NCI-H146 (cell line): ENCODE measurements around the gene CYP26B1.

Experiments used
- DNase-seq: peaks from one replicate; lab custom pipeline; 2025; lab: John Stamatoyannopoulos, UW

The CYP26B1 gene

DNA sequence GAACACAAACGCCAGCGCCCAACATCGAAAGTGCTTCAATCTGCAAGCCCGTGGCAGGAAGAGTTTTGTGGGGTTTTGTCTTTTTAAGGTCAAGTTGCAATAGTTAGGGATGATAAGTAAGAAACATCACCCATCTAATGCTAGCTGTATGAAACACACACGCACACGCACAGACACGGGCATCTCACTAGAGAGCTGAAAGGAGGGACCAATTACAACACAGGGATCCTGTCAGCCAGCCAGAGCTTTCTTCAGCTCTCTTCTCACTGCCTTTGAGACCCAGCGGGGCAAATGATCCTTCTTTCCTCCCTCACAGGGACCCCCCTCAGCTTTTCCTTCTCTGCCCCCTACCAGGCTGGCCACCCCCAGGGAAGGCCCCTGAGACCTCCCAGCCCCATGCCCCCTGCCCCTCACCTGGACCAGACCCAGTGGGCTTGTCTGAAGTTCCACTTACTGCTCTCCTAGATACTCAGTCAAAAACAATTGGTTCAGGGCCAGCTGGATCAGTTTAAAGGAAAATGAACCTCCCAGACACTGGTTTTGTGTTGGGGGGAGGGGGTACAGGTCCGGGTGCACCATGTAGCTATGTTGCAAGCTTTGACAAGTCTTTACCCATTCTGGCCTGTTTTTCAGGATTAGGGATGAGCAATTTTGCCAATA is 17.9 kb downstream of the CYP26B1 start:
- DNase-seq: no peak

GRCh38 chr2:72128843-72129227 is 18.8 kb downstream of the CYP26B1 start:
- DNase-seq: no peak

DNA sequence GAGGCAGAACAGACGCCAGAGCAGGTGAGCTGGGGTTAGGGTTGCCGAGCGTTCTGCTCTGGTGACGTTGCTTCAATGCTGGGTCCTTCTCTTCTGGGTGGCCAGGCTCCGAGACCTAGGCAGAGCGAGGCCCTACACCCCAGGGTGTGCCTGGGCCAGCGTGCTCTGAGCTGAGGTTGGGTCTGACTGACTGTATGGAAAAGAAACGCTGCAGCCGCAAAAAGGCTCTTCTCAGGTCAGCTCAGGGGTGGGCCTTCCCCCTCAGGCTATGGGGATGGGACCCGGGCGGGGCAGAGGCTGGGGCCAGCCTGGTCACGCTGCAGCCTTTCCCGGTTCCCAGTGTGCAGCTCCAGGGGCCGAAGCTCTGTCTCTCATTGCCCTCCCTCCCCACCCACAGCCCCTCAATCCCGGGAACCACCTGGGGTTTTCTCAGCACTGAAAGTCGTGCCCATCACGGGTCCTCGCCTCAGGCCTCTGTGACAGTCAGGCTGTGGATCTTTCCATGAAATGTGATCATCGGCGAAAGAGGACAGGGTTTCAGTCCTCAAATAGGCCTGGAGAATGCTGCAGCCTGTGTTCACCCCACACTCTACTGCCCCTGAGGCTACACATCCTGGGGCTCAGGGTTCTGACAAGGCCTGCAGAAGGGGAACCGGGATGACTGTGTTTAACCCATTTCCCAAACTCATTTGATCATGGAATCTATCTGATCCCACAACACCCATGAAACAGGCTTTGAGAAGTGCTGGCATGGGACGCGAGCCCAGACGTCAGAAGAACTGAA is 19.4 kb downstream of the CYP26B1 start:
- DNase-seq: no peak

GRCh38 chr2:72127401-72128058 is 20.1 kb downstream of the CYP26B1 start:
- DNase-seq: no peak

- no peak for DNase-seq
Measured at GRCh38 chr2:72126186-72127100, 21.2 kb downstream of the CYP26B1 start.

GRCh38 chr2:72124376-72124775 is 23.3 kb downstream of the CYP26B1 start:
- no peak for DNase-seq

- DNase-seq: no peak
Measured at GRCh38 chr2:72121153-72121552, 26.5 kb downstream of the CYP26B1 start.

DNA sequence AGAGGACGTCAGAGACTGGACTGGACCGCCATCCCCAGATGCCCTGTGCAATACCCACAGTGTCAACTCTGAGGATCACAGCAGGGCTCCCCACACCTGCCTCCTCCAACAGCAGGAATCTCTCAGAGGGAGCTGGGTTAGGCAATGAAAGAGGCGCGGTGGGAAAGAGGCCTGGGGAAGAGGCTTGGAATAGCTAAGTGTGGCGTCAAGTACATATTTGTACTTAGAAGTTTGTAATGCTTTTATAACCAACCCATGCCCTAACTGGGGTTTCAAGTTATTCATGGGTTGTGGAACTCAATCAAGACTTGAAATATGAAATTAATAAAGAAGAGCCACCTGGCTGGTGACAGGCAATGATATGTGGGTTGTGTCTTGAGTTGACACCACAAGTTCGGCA is 28.7 kb downstream of the CYP26B1 start:
- DNase-seq: no peak

DNA sequence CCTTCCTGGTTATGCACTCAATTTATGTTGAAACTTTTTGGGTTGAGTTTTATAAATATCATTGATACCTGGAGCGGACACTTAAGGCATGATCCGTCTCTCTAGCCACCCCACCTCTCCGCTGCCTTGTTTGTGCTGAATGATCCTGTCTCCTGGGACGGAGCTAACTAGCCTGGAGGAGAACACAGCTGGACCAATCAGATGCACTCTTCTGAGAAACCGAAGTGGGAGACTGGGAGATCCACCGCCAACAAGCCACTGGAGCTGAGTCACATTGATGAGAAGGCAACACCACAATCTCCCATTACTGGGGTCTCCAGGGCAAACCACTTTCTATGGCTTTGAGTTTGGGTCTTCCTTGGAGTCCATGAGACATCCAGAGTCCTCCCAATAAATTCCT is 29.3 kb downstream of the CYP26B1 start:
- no peak for DNase-seq

- no peak for DNase-seq
Measured at GRCh38 chr2:72117718-72118117, 29.9 kb downstream of the CYP26B1 start.

- DNase-seq: no peak
Measured at GRCh38 chr2:72117029-72117428, 30.6 kb downstream of the CYP26B1 start.

DNA sequence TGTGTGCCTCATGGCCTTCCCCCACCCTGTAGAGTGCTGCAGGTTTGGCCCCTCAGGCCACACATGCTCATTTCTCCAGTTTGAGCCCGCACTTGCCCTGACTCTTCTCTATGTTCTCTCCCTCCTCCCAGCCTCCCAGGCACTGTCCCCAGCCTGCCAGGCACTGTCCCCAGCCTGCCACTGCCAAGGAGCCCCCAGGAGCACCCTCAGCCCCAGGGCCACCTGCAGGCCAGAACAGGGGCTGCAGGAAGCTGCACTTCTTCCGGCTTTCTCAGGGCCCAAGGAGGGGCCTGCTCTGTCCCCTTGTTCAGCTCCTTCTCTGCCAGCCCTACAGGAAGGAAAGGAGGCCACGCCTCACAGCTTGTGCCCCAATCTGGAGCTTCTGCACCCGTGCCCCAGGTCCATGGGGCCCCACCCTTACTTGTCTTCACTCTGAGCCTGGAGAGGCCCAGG is 31.6 kb downstream of the CYP26B1 start:
- DNase-seq: no peak

- DNase-seq: no peak
Measured at GRCh38 chr2:72115110-72116080, 32.3 kb downstream of the CYP26B1 start.

- no peak for DNase-seq
Measured at GRCh38 chr2:72114693-72115051, 33.0 kb downstream of the CYP26B1 start.

DNA sequence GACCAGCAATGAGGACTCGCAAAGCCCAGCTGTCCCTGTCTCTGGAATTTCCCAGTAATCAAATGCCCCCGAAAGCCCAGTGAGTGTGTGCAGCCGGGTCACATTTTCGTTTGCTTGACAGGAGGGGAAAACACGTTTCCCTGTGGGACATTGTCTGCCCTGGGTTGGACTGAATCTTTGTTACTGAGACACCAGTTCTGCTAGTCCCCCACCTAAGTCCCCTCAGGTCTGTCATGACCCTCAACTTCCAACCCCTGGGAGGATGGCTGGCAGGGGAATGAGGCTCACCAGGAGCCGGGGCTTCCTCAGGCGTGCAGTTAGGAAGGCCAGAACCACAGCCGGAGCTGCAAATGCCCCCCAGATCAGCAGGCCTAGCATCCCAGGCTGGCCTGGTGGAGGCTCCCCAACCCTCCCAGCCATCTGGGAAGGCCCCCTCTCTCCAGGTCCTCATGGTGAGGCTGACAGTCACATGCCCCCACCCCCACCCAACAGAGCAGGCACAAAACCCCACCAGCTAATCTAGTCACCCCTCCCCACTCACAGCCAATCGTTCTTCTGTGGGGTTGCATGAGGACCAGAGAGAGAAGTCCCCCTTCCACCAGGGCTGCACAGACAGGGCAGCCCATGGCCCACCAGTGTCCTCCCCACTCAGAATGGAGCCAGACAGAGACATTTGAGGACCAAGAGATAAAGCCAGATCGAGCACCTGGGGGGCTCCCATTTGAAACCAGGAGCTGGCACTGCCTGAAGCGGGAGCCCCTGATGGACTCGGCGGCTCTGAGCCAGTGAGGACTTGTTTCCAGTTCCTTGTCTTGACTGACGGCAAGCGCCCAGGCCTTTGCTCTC is 33.6 kb downstream of the CYP26B1 start:
- no peak for DNase-seq

DNA sequence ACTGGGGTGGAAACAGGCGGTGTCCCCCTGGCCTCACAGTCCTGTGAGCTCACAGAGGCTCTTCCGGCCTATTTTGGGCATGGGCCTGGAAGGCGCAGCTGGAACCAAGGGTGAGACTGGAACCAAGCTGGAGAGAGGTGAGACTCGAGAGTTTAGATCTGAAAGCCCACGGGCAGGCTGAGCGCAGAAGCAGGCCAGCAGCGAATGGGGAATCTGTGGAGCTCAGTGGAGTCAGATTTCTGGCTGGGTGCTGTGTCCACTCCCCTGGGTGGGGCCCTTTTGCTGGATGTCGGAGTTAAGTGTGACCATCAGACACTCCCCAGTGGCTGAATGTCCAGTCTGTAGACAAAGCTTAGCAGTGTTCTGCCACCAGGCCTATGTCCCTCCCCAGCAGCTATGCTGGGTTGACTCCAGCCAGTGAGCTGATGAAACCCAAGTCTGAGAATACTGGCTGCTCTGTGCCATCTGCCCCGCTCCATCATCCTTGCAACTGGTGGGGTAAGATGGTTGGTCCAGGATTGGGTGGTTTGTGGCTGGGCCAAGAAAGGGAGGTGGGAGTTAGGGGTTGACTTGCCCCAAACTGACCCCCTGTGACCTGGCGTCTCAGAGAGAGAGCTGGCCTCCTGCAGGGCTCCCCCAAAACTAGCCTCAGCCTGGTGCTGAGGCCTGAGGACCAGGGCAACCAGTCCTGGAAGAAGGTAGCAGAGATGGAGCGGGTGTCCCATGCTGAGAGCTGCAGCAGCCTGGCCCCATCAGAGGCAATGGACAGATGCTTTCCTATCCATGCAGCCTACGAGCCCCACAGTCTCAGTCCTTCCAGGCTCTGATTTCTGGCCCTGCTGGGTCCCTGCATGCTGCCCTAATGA is 34.4 kb downstream of the CYP26B1 start:
- DNase-seq: no peak

GRCh38 chr2:72112401-72112800 is 35.3 kb downstream of the CYP26B1 start:
- no peak for DNase-seq

DNA sequence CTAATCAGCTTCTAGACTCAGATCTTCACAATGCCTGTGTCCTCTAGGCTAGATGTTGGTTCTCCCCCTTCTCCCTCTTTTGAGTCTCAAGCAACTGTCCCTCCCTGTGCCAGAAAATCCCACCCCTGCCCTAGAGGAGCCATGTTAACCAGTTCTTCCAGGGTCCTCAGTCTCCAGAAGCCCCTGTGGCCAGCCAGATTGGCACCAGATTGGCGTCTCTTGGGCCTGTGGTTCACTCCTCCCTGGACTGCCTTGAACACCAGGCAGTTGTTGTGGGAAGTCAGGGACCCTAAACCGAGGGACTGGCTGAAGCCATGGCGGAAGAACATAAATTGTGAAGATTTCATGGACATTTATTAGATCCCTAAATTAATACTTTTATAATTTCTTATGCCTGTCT is 36.6 kb downstream of the CYP26B1 start:
- DNase-seq: no peak

DNA sequence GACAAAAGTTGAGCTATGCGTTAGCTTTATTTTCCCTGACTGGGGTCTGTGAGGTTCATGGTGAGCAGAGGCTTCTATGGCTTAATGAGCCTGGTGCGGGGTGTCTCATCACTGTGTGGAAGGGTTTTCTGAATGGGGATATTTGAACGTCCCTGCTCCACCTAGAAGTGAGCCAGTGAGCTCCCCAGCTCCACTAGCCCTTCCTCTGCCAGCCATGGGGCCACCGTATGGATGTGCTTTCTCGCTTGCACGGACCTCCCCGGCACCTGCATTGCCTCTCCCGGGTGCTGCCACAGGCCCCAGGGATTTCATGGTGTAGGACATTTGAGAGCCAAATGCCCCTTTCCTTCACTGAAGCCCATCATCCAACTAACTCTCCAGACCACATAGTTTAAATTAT is 37.8 kb downstream of the CYP26B1 start:
- no peak for DNase-seq
